ENCODE results near the gene TBC1D22A.
A peak's percentile ranks its signal among the peaks of the same experiment; 100 is the strongest.
"Not testable (repeated sequence)": the region's sequence is repeated elsewhere in the genome, so short reads cannot be mapped to it uniquely, and the experiment has no call there.

Gene TBC1D22A

DNA sequence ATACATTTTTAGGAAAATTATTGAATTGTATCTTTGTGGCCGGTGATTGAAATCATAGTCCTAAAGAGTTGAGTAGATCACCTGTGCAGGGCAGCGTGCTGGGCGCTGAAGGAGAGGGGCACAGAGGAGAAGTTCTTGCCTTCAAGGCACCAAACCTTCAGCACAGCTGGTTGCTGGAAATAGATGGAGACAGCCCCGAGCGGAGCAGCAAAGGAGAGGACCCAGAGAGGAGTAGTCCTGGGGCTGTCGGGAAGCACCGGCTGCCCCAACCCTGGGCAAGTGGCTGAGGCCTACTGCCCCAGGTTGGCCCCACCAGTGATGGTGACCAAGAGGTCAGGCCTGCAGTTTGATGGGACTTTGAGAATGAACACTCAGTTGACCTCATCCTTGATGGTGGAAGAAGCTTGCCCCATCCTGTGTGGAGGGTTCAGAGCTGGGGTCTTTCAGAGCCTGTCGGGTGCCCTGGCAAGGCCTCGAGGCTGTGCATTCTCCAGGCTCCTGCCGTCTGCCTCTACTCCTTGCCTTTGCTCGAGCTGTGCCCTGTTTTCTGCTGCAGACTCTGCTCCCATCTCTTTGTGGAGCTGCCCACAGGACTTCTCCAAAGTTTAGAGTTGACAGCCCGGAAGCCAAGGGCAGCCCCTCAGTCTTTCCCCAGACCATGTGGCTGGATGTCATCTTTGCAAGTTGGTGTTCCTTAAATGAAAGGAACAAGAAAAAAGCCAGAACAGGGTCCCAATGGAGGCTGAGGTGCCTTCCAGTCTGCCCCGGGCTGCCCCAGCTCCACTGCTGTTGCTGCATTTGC, 285.1 kb downstream of the TBC1D22A start:
- no peak for TF ChIP-seq CTCF (IDR thresholded peaks at IDR 0.05; ENCODE audit: extremely low read depth, missing control alignments)
- no peak for DNase-seq (ENCODE audit: low spot score)

DNA sequence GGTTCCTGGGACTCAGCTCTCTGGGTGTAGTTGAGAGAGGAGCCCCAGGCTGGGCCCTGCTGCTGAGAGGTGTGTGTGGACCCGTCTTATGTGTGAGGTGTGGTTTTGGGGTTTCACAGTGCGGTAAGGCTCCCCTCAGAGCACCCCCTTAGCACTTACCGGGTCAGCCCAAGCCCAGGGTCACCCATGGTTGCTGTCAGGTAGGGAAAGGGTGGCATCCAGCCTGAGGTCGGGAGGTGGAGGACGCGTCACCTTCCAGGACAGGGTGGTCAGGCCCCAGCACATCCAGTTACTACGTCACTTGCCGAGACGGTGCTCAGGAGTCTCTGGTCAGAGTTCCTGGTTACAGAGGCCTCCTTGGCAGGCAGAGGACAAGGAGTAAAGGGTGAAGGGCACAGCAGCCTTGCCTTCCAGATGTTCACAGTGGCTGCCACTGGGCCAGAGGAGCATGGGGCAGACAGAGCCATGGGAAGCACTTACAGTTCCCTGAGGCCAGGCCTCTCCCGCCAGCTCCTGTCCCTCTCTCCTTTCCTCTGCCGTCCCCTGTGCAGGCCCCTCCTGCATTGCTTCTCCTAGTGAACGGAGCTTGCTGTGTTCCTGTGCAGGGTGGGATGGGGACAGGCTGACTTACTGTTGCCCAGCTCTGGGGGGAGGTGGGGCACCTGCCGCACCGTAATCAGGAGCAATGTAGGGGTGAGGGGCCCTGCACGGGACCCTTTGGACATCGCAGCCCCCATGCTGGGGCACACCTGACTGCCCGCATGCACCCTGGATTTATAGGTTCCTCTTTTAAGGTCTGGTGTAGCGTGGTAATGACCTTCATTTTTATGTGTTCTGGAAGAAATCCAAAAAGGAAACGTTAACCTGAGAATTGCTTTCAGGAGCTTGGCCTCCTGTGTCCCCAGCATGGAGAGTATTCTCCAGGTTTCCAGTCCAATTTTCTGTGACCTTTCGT, 285.9 kb downstream of the TBC1D22A start:
- no peak for DNase-seq (ENCODE audit: low spot score)
- no peak for TF ChIP-seq CTCF (IDR thresholded peaks at IDR 0.05; ENCODE audit: extremely low read depth, missing control alignments)

DNA sequence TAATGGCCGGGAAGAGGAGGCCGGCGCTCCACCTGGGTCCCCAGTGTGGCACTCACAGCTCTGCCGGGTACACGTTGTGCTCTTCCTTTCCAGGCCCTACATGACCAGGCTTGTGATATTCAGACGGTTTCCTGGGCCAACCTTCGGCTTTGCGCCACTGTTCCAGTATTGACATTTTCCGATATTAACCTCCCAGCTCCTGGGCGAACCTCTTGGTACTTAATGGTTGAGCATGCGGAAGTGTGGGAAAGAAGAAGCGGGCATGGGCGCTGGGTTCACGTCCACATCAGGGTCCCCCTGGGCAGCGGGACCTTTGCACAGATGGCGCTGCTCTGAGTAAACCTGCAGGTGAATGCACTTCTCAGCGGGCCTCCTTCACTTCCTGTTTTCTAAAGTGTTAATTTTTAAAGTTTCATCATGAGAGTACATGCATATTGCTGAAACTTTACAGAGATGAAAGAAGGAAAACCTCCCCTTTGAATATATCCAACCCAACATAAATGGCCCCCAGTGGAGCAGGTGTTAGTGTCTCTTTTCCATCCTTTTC, 286.7 kb downstream of the TBC1D22A start:
- DNase-seq (ENCODE audit: low spot score), result peak; percentile 53
- TF ChIP-seq CTCF (IDR thresholded peaks at IDR 0.05; ENCODE audit: extremely low read depth, missing control alignments), result no peak

DNA sequence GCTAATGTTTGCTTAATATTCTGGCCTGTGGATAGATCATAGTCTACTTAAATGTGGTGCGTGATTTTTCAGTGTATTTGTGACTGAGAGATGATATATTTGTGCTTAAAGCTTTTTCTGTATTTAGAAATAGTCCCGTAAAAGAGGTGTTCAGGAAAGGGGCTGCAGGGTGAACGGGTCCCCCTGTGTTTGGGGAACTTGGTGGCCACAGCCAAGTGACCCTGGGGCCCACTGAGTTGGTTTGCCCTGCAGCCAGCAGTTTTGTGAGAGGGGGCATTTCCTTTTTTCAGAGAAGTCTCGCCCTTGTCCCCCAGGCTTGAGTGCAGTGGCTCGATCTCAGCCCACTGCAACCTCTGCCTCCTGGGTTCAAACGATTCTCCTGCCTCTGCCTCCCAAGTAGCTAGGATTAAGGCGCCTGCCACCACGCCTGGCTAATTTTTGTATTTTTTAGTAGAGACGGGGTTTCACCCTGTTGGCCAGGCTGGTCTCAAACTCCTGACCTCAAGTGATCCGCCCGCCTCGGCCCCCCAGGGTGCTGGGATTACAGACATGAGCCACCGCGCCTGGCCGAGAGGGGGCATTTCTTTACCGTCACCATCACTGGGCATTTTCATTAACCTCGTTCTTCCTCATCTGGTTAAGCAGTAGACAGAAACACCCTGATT, 287.4 kb downstream of the TBC1D22A start:
- DNase-seq (ENCODE audit: low spot score), result not testable (repeated sequence)

- no peak for TF ChIP-seq CTCF (IDR thresholded peaks at IDR 0.05; ENCODE audit: extremely low read depth, missing control alignments)
- DNase-seq (ENCODE audit: low spot score), result no peak
Measured at GRCh38 chr22:47050401-47051051, 288.1 kb downstream of the TBC1D22A start.

DNA sequence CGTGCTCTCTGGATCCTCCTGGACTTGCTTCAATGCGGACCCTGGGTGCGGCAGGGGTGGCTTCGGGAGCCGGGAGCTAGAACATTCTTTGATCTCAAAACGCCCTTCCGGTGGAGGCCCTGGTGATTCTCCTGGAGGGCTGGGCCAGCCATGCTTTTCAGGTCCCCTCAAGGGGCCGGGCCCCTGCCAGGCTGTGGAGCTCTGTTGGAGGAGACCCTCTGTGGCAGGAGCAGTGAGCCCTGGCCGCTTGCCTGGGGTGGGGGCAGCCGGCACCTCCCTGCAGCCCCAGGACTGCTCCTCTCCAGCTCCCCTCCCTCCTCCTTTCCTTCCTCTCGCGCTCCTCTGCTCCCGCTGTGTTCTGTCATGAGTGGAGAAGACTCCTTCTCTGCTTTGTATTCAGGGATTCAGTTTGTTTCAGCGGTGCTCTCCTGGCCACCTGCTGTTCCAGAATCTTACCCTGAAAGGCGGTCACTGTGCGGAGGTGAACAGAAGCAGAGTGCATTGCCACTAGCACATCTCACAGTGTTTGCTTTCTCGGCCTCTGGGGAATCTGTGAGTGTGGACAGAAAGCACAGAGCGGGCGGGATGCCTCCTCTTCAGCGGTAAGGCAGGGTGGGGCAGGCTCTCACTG, 289.1 kb downstream of the TBC1D22A start:
- no peak for TF ChIP-seq CTCF (IDR thresholded peaks at IDR 0.05; ENCODE audit: extremely low read depth, missing control alignments)
- no peak for DNase-seq (ENCODE audit: low spot score)
